HL-60 (cell line): Measurements from ENCODE around the gene SLC2A13.

Experiments
- DNase-seq, 2 experiments: peaks; one replicate each; pipeline ENCODE4 v3.0.0-alpha.2; 2010 to 2020; ENCODE audit warnings: low read depth in 1 of 2, low spot score in 1 of 2
- H3K27ac ChIP-seq: fragments of 250-450 bp; sonication (Bioruptor Pico); replicated peaks from 2 replicates; pipeline ENCODE4 v1.5.1; 2020; ENCODE audit warnings: mild to moderate bottlenecking, moderate library complexity
- H3K27me3 ChIP-seq: fragments of 250-450 bp; sonication (Bioruptor Pico); 2 replicates; pipeline ENCODE4 v1.5.1; 2021; ENCODE audit warnings: mild to moderate bottlenecking, moderate library complexity; ENCODE audit not compliant: insufficient read depth, poor library complexity, severe bottlenecking
- H3K4me3 ChIP-seq: replicated peaks from 2 replicates; pipeline ENCODE4 v1.5.1; 2011; ENCODE audit warnings: mild to moderate bottlenecking, control low read depth, low read length; ENCODE audit not compliant: insufficient read depth
- CTCF ChIP-seq: IDR thresholded peaks from one replicate; pipeline ENCODE4 v1.5.1; 2011; ENCODE audit warnings: low read length, control low read depth, inconsistent platforms; ENCODE audit not compliant: insufficient read depth
- GABPA ChIP-seq: IDR thresholded peaks from 2 replicates; pipeline ENCODE4 v1.6.1; 2012; ENCODE audit warnings: low read depth
- POLR2AphosphoS5 ChIP-seq: IDR thresholded peaks from 2 replicates; pipeline ENCODE4 v1.6.1; 2012; ENCODE audit warnings: low read depth
- REST ChIP-seq: IDR thresholded peaks from 2 replicates; pipeline ENCODE4 v1.6.1; 2012; ENCODE audit warnings: low read depth; ENCODE audit not compliant: insufficient replicate concordance
- SPI1 ChIP-seq: IDR thresholded peaks from 2 replicates; pipeline ENCODE4 v1.6.1; 2012; ENCODE audit warnings: low read depth, mild to moderate bottlenecking, borderline replicate concordance

Gene SLC2A13

GRCh38 chr12:40002178-40003169, 103.4 kb downstream of the SLC2A13 start:
- no peak overlapping the region for H3K27ac ChIP-seq
- DNase-seq, result no peak
- H3K27me3 ChIP-seq, result no peaks in the 10 kb centered on the region
- no peak overlapping the region for H3K4me3 ChIP-seq
- TF ChIP-seq CTCF, result no peak
- no peak for TF ChIP-seq GABPA
- no peak for TF ChIP-seq REST
- no peak for TF ChIP-seq POLR2AphosphoS5
- no peak for TF ChIP-seq SPI1

- Histone ChIP-seq H3K27me3 (no peaks in the 10 kb centered on the region), H3K27ac (no peak overlapping the region), H3K4me3 (no peak overlapping the region)
- no peak for DNase-seq
- TF ChIP-seq REST (no peak), CTCF (no peak), GABPA (no peak), SPI1 (no peak), POLR2AphosphoS5 (no peak)
Observed at GRCh38 chr12:40001406-40001805, 104.5 kb downstream of the SLC2A13 start.

GRCh38 chr12:40000884-40001283, 105.0 kb downstream of the SLC2A13 start:
- DNase-seq, result no peak
- H3K4me3 ChIP-seq, result no peak overlapping the region
- no peak overlapping the region for H3K27ac ChIP-seq
- no peaks in the 10 kb centered on the region for H3K27me3 ChIP-seq
- TF ChIP-seq CTCF, result no peak
- TF ChIP-seq GABPA, result no peak
- no peak for TF ChIP-seq SPI1
- TF ChIP-seq REST, result no peak
- TF ChIP-seq POLR2AphosphoS5, result no peak
